Tibial artery (tissue), 4 donors: ENCODE data around the gene NKAPD1.
"Not testable (repeated sequence)": the region's sequence is repeated elsewhere in the genome, so short reads cannot be mapped to it uniquely, and the experiment has no call there.

Experiments used
- DNase-seq, 2 donors: peaks; one replicate each; pipeline ENCODE4 v3.0.0-alpha.2; 2019
- H3K27ac ChIP-seq, 2 donors: fragments of 200-600 bp; sonication (generic) in 1 of 2; 1 replicate in 1 of 2; 2 replicates in 1 of 2; pipeline ENCODE4 v1.5.1; 2018 to 2019; ENCODE audit warnings: mild to moderate bottlenecking in 1 of 2
- H3K27me3 ChIP-seq, 2 donors: fragments of 200-600 bp; sonication (generic) in 1 of 2; one replicate each; pipeline versions ENCODE4 v1.5.1 to v1.6.0; 2016 to 2019
- H3K36me3 ChIP-seq, 3 donors: fragments of 200-600 bp; sonication (generic) in 2 of 3; one replicate each; pipeline ENCODE4 v1.5.1; 2016 to 2019; ENCODE audit warnings: mild to moderate bottlenecking in 2 of 3
- H3K4me1 ChIP-seq, 4 donors: fragments of 200-600 bp; sonication (generic) in 2 of 4; 1 replicate in 3 of 4; 2 replicates in 1 of 4; pipeline ENCODE4 v1.5.1; 2016 to 2019
- H3K4me3 ChIP-seq, 2 donors: fragments of 200-600 bp; sonication (generic) in 1 of 2; 1 replicate in 1 of 2; 2 replicates in 1 of 2; pipeline ENCODE4 v1.5.1; 2018 to 2019; ENCODE audit warnings: mild to moderate bottlenecking in 2 of 2
- H3K9me3 ChIP-seq, 3 donors: fragments of 200-600 bp; sonication (generic) in 1 of 3; one replicate each; pipeline ENCODE4 v1.5.1; 2016 to 2019
- intact Hi-C: fragments of 100-400 bp; cut with DNase I; formaldehyde crosslinking; loops from one replicate; pipeline ENCODE4 v1.15.0; 2023; ENCODE audit warnings: low total_unique reads
- TF ChIP-seq, protein P1 (sequence below), 2 experiments: fragments of 200-600 bp in 1 of 2; fragments of 450-650 bp in 1 of 2; IDR thresholded peaks; one replicate each; pipeline ENCODE4 v1.5.1; 2017 to 2019; ENCODE audit warnings: antibody characterized with exemption in 2 of 2, mild to moderate bottlenecking in 1 of 2, moderate library complexity in 1 of 2

The NKAPD1 gene

GRCh38 chr11:112082729-112083128 lies 8.6 kb downstream of the NKAPD1 start:
- peaks cover 57 to 70% (median 68%) of the 10 kb centered on the region in 3 donors for H3K36me3 ChIP-seq
- intact Hi-C loops, result no loop called here
- H3K4me1 ChIP-seq, result peaks cover 0 to 15% (median 14%) of the 10 kb centered on the region in 4 donors
- H3K9me3 ChIP-seq, result no peaks in the 10 kb centered on the region
- no peak overlapping the region for H3K4me3 ChIP-seq
- no peak for DNase-seq
- no peaks in the 10 kb centered on the region for H3K27me3 ChIP-seq
- no peak overlapping the region for H3K27ac ChIP-seq
- TF ChIP-seq, protein P1, sequence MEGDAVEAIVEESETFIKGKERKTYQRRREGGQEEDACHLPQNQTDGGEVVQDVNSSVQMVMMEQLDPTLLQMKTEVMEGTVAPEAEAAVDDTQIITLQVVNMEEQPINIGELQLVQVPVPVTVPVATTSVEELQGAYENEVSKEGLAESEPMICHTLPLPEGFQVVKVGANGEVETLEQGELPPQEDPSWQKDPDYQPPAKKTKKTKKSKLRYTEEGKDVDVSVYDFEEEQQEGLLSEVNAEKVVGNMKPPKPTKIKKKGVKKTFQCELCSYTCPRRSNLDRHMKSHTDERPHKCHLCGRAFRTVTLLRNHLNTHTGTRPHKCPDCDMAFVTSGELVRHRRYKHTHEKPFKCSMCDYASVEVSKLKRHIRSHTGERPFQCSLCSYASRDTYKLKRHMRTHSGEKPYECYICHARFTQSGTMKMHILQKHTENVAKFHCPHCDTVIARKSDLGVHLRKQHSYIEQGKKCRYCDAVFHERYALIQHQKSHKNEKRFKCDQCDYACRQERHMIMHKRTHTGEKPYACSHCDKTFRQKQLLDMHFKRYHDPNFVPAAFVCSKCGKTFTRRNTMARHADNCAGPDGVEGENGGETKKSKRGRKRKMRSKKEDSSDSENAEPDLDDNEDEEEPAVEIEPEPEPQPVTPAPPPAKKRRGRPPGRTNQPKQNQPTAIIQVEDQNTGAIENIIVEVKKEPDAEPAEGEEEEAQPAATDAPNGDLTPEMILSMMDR (IDR thresholded peaks at IDR 0.05), result no peak

GRCh38 chr11:112085822-112086421 lies 11.8 kb downstream of the NKAPD1 start:
- peak overlapping the region; percentile 76 to 83 for H3K27ac ChIP-seq
- no peak for DNase-seq
- intact Hi-C loops, result loop anchor here (5.0 kb wide), 1 partner anchor 204 kb away; no protein-coding TSS in a partner anchor
- H3K9me3 ChIP-seq, result no peaks in the 10 kb centered on the region
- H3K4me1 ChIP-seq, result peaks cover 0 to 33% (median 24%) of the 10 kb centered on the region in 4 donors
- TF ChIP-seq, protein P1 (IDR thresholded peaks at IDR 0.05), result no peak
- H3K36me3 ChIP-seq, result peaks cover 54 to 66% (median 64%) of the 10 kb centered on the region in 3 donors
- H3K4me3 ChIP-seq, result peak overlapping the region; percentile 75 to 82
- no peaks in the 10 kb centered on the region for H3K27me3 ChIP-seq

GRCh38 chr11:112086422-112087191 lies 12.5 kb downstream of the NKAPD1 start, which contains the start of the genes SDHD and TIMM8B:
Gene SDHD (plus strand): TSS chr11:112086873. CDS start chr11:112086908, 35 bp downstream.
Gene TIMM8B (minus strand): TSS chr11:112086756. CDS start chr11:112086723, 33 bp downstream.
- H3K4me1 ChIP-seq, result peaks cover 0 to 33% (median 24%) of the 10 kb centered on the region in 4 donors
- peaks cover 54 to 66% (median 64%) of the 10 kb centered on the region in 3 donors for H3K36me3 ChIP-seq
- intact Hi-C loops, result loop anchor here (5.0 kb wide), 1 partner anchor 204 kb away; no protein-coding TSS in a partner anchor
- peak within 1 kb of the TSS; percentile 75 to 82 for H3K4me3 ChIP-seq
- H3K27me3 ChIP-seq, result no peaks in the 10 kb centered on the region
- TF ChIP-seq, protein P1 (IDR thresholded peaks at IDR 0.05), result peak; percentile 27 to 32
- peak; percentile 94 to 98 for DNase-seq
- H3K27ac ChIP-seq, result peak within 1 kb of the TSS; percentile 76 to 83
- no peaks in the 10 kb centered on the region for H3K9me3 ChIP-seq

DNA sequence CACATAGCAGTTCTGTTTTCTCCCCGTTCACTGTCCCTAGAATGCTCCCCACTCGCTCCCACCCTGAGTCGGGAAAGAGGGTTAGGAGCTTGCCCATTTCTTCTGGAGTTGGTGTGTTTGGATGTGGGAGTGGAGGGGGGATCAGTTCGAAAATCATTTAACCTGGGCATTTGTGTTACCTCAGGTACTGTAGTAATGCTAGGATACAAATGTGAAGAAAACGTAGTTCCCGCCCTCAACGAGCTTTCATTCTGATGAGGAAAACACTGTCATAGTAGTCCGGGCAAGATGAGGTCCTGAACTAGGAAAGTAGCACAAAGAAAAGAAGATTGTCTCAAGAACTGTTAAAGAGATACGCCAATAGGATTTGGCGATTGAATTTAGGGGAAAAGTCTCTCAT lies 13.1 kb downstream of the NKAPD1 start:
- Histone ChIP-seq H3K27me3 (no peaks in the 10 kb centered on the region), H3K36me3 (peaks cover 54 to 66% (median 65%) of the 10 kb centered on the region in 3 donors), H3K9me3 (no peaks in the 10 kb centered on the region), H3K4me1 (peaks cover 0 to 33% (median 24%) of the 10 kb centered on the region in 4 donors), H3K4me3 (peak overlapping the region; percentile 75 to 82), H3K27ac (peak overlapping the region; percentile 76 to 83)
- no peak for DNase-seq
- TF ChIP-seq, protein P1 (IDR thresholded peaks at IDR 0.05), result no peak
- intact Hi-C loops, result loop anchor here (5.0 kb wide), 1 partner anchor 205 kb away; no protein-coding TSS in a partner anchor

DNA sequence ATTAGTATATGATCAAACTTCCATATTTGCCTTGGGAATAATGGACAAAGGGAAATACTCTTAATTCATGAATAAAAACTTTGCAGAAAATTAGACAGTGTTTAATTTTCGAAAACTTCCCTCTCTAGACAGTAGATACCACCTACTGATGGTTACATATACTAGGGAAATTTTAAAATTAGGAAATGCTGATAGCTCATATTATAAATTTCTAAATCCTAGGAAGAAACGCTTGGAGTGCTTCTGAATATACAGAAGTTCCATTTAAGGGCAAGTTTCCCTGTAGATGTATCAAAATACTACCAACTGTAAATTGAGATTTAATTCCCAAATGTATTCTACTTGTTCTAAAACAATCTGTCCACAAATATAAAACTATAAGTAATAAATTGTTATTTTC lies 21.2 kb downstream of the NKAPD1 start:
- DNase-seq, H3K27me3 ChIP-seq, H3K9me3 ChIP-seq, H3K4me3 ChIP-seq, intact Hi-C loops, H3K4me1 ChIP-seq, H3K27ac ChIP-seq: not testable (repeated sequence)
- peaks cover 55 to 90% (median 64%) of the 10 kb centered on the region in 3 donors for H3K36me3 ChIP-seq
